H1 (cell line): Measurements from ENCODE around the gene CC2D2A. TPM values are rescaled to one million over a fixed set of nuclear protein-coding genes. Genes with fewer than 3 reads are reported as not detected.

Source experiments
- CTCF ChIA-PET: fragments of 300-600 bp; sonication (Branson Sonifier 250); formaldehyde crosslinking; loops from one replicate; lab custom pipeline; 2021; ENCODE audit not compliant: partially characterized antibody; lab: Charles Lee
- POLR2A ChIA-PET: fragments of 300-600 bp; sonication (Branson Sonifier 250); formaldehyde crosslinking; loops from one replicate; lab custom pipeline; 2021; ENCODE audit warnings: inconsistent platforms; ENCODE audit not compliant: partially characterized antibody; lab: Charles Lee
- DNase-seq, 2 experiments: peaks; one replicate each; pipeline versions ENCODE4 v3.0.0 to v3.0.0-alpha.2; 2010 to 2022; ENCODE audit warnings: low spot score in 2 of 2, low read depth in 1 of 2, mixed read lengths in 1 of 2
- FAIRE-seq: peaks from 2 replicates; lab custom pipeline; 2011; peaks lifted over from hg19 to GRCh38; lab: Jason Lieb, UNC
- H2AFZ ChIP-seq: 2 replicates; pipeline ENCODE4 v1.8.1; 2012; ENCODE audit warnings: low read length, inconsistent platforms
- H2AK5ac ChIP-seq: 2 replicates; pipeline ENCODE4 v1.6.1; 2013; ENCODE audit warnings: low read depth, low read length
- H2BK120ac ChIP-seq: replicated peaks from 2 replicates; pipeline ENCODE3; 2013; ENCODE audit warnings: low read depth, low read length, inconsistent platforms
- H2BK12ac ChIP-seq: 2 replicates; pipeline ENCODE4 v1.6.1; 2013; ENCODE audit warnings: low read depth, low read length
- H2BK15ac ChIP-seq: 2 replicates; pipeline ENCODE4 v1.6.1; 2013; ENCODE audit warnings: low read length
- H2BK20ac ChIP-seq: 2 replicates; pipeline ENCODE4 v1.6.1; 2013; ENCODE audit warnings: low read length
- H2BK5ac ChIP-seq: 2 replicates; pipeline ENCODE4 v1.6.1; 2013; ENCODE audit warnings: low read depth, low read length
- H3K14ac ChIP-seq: 2 replicates; pipeline ENCODE4 v1.6.1; 2013; ENCODE audit warnings: inconsistent platforms; ENCODE audit not compliant: insufficient read length
- H3K18ac ChIP-seq: 2 replicates; pipeline ENCODE4 v1.6.1; 2013; ENCODE audit warnings: low read length; ENCODE audit errors: extremely low read depth
- H3K23ac ChIP-seq: 2 replicates; pipeline ENCODE4 v1.6.1; 2013; ENCODE audit warnings: inconsistent platforms; ENCODE audit not compliant: insufficient read length
- H3K23me2 ChIP-seq: 2 replicates; pipeline ENCODE4 v1.6.1; 2013; ENCODE audit warnings: low read depth, low read length
- H3K27ac ChIP-seq: 2 replicates; pipeline ENCODE4 v1.6.1; 2011; ENCODE audit warnings: low read depth, low read length, inconsistent platforms
- H3K27me3 ChIP-seq, 4 experiments: replicated peaks in 1 of 4; 1 replicate in 1 of 4; 2 replicates in 3 of 4; pipeline versions ENCODE4 v1.6.1 to v1.8.1; 2011 to 2013; ENCODE audit warnings: low read length in 3 of 4, mild to moderate bottlenecking in 3 of 4, inconsistent platforms in 2 of 4, mixed read lengths in 2 of 4, moderate library complexity in 1 of 4; ENCODE audit not compliant: control insufficient read depth in 3 of 4, insufficient read depth in 3 of 4; ENCODE audit errors: extremely low read depth in 1 of 4
- H3K36me3 ChIP-seq, 4 experiments: 2 replicates each; pipeline versions ENCODE4 v1.6.1 to v1.8.1; 2011 to 2013; ENCODE audit warnings: mild to moderate bottlenecking in 4 of 4, low read length in 3 of 4, moderate library complexity in 2 of 4, control low read depth in 1 of 4, inconsistent platforms in 1 of 4; ENCODE audit not compliant: insufficient read depth in 4 of 4, control insufficient read depth in 2 of 4
- H3K4ac ChIP-seq: replicated peaks from 2 replicates; pipeline ENCODE3; 2013; ENCODE audit warnings: low read length, low read depth, mixed read lengths, inconsistent platforms; ENCODE audit not compliant: insufficient read length
- H3K4me1 ChIP-seq, 4 experiments: replicated peaks in 1 of 4; 1 replicate in 1 of 4; 2 replicates in 3 of 4; pipeline versions ENCODE4 v1.6.1 to v1.8.1; 2011 to 2013; ENCODE audit warnings: low read length in 3 of 4, inconsistent platforms in 2 of 4, mixed read lengths in 1 of 4; ENCODE audit not compliant: insufficient read depth in 4 of 4, control insufficient read depth in 3 of 4
- H3K4me2 ChIP-seq, 2 experiments: 2 replicates each; pipeline versions ENCODE4 v1.6.1 to v1.8.1; 2011 to 2013; ENCODE audit warnings: low read depth in 2 of 2, low read length in 2 of 2, control low read depth in 1 of 2, inconsistent platforms in 1 of 2, mild to moderate bottlenecking in 1 of 2; ENCODE audit not compliant: insufficient read depth in 1 of 2
- H3K4me3 ChIP-seq, 4 experiments: fragments of 200-600, 300-600 bp in 1 of 4; sonication (generic), shearing (Covaris generic), sonication (Bioruptor Twin) in 1 of 4; 2 replicates each; pipeline versions ENCODE4 v1.5.1 to v1.8.1; 2011 to 2016; ENCODE audit warnings: low read length in 4 of 4, low read depth in 3 of 4, control low read depth in 2 of 4, inconsistent platforms in 2 of 4, mild to moderate bottlenecking in 2 of 4, mixed read lengths in 1 of 4, moderate library complexity in 1 of 4; ENCODE audit not compliant: insufficient read depth in 2 of 4; ENCODE audit errors: extremely low read depth in 1 of 4
- H3K56ac ChIP-seq: replicated peaks from 2 replicates; pipeline ENCODE3; 2013; ENCODE audit warnings: low read depth, mild to moderate bottlenecking, mixed read lengths, low read length, inconsistent platforms; ENCODE audit not compliant: insufficient read length
- H3K79me1 ChIP-seq: 2 replicates; pipeline ENCODE4 v1.6.1; 2013; ENCODE audit warnings: low read depth, low read length, control low read depth
- H3K79me2 ChIP-seq, 2 experiments: 2 replicates each; pipeline versions ENCODE4 v1.6.1 to v1.8.1; 2012 to 2013; ENCODE audit warnings: low read length in 2 of 2, mild to moderate bottlenecking in 2 of 2, inconsistent platforms in 1 of 2; ENCODE audit not compliant: insufficient read depth in 2 of 2, control insufficient read depth in 1 of 2
- H3K9ac ChIP-seq, 4 experiments: replicated peaks in 1 of 4; 1 replicate in 1 of 4; 2 replicates in 3 of 4; pipeline versions ENCODE4 v1.6.1 to v1.8.1; 2011 to 2013; ENCODE audit warnings: low read depth in 3 of 4, low read length in 3 of 4, control low read depth in 2 of 4, mild to moderate bottlenecking in 2 of 4, moderate library complexity in 2 of 4, inconsistent platforms in 1 of 4; ENCODE audit errors: extremely low read depth in 1 of 4
- H3K9me3 ChIP-seq, 2 experiments: 2 replicates each; pipeline versions ENCODE4 v1.6.1 to v1.8.1; 2012 to 2013; ENCODE audit warnings: mild to moderate bottlenecking in 2 of 2, moderate library complexity in 2 of 2, control low read depth in 1 of 2, inconsistent platforms in 1 of 2, low read depth in 1 of 2, low read length in 1 of 2, mixed read lengths in 1 of 2; ENCODE audit not compliant: insufficient read depth in 2 of 2
- H4K20me1 ChIP-seq, 2 experiments: replicated peaks in 1 of 2; 2 replicates each; pipeline versions ENCODE3 to v1.8.1; 2011 to 2013; ENCODE audit warnings: inconsistent platforms in 2 of 2, low read length in 2 of 2, mild to moderate bottlenecking in 1 of 2; ENCODE audit not compliant: insufficient read depth in 2 of 2, control insufficient read depth in 1 of 2
- H4K5ac ChIP-seq: 2 replicates; pipeline ENCODE4 v1.6.1; 2013; ENCODE audit warnings: low read length, low read depth, mixed read lengths, inconsistent platforms; ENCODE audit not compliant: insufficient read length
- H4K8ac ChIP-seq: 2 replicates; pipeline ENCODE4 v1.8.0; 2013; ENCODE audit warnings: mild to moderate bottlenecking, moderate library complexity, low read length, inconsistent platforms; ENCODE audit not compliant: insufficient read depth; ENCODE audit errors: extremely low read depth
- H4K91ac ChIP-seq: replicated peaks from 2 replicates; pipeline ENCODE3; 2013; ENCODE audit warnings: low read length, mixed read lengths, inconsistent platforms; ENCODE audit not compliant: insufficient read length
- CHD2 ChIP-seq: IDR thresholded peaks from 2 replicates; pipeline ENCODE4 v1.6.1; 2012; ENCODE audit warnings: low read length, improper control_type of control experiment
- CREB1 ChIP-seq: IDR thresholded peaks from 2 replicates; pipeline ENCODE4 v1.6.1; 2012; ENCODE audit warnings: inconsistent platforms
- FOSL1 ChIP-seq: IDR thresholded peaks from 2 replicates; pipeline ENCODE4 v1.6.1; 2011; ENCODE audit warnings: mild to moderate bottlenecking, low read depth, low read length, moderate library complexity; ENCODE audit not compliant: insufficient read depth
- HDAC2 ChIP-seq, 2 experiments: fragments of 300-600 bp in 1 of 2; sonication (generic) in 1 of 2; IDR thresholded peaks; 2 replicates each; pipeline ENCODE4 v1.6.1; 2011 to 2012; ENCODE audit warnings: low read depth in 2 of 2, low read length in 2 of 2, mild to moderate bottlenecking in 2 of 2, moderate library complexity in 2 of 2, borderline replicate concordance in 1 of 2, inconsistent platforms in 1 of 2
- KDM5A ChIP-seq: fragments of 200-600 bp; IDR thresholded peaks from 2 replicates; pipeline ENCODE4 v1.7.1; 2012; ENCODE audit warnings: mild to moderate bottlenecking, low read length, inconsistent platforms, mixed read lengths
- SIX5 ChIP-seq: IDR thresholded peaks from 2 replicates; pipeline ENCODE4 v1.6.1; 2011; ENCODE audit warnings: mild to moderate bottlenecking, low read depth, low read length
- SUZ12 ChIP-seq: fragments of 200-600 bp; sonication (generic); IDR thresholded peaks from 2 replicates; pipeline ENCODE4 v1.6.1; 2012; ENCODE audit warnings: mild to moderate bottlenecking, inconsistent platforms, low read length, moderate library complexity, mixed read lengths
- TBP ChIP-seq: IDR thresholded peaks from 2 replicates; pipeline ENCODE4 v1.6.1; 2011; ENCODE audit warnings: low read depth, low read length, improper control_type of control experiment
- TEAD4 ChIP-seq: IDR thresholded peaks from 2 replicates; pipeline ENCODE4 v1.6.1; 2012; ENCODE audit warnings: low read depth, low read length, inconsistent platforms, mixed read lengths
- ZNF274 ChIP-seq: IDR thresholded peaks from 2 replicates; pipeline ENCODE4 v1.7.0; 2012; ENCODE audit warnings: low read length, borderline replicate concordance; ENCODE audit errors: extremely low read depth
- WGBS, 2 experiments: shearing (Covaris generic) in 1 of 2; methylation state at CpG; one replicate each; pipeline versions ENCODE4 v1.1.6 to v1.1.7; 2013 to 2015; ENCODE audit warnings: low lambda C conversion rate in 2 of 2, mixed read lengths in 2 of 2, inconsistent platforms in 1 of 2, low coverage in 1 of 2, missing lambda C conversion rate in 1 of 2; ENCODE audit not compliant: insufficient replicate concordance in 2 of 2, insufficient coverage in 1 of 2, insufficient read length in 1 of 2; ENCODE audit errors: extremely low coverage in 1 of 2, missing lambda C conversion rate in 1 of 2; 5-methylcytosine and 5-hydroxymethylcytosine counted together
- polyA plus RNA-seq, 7 experiments: library from polyadenylated mRNA; depleted of rRNA in 3 of 7; stranded (reverse) in 5 of 7; unstranded in 2 of 7; fragments of >200 nt in 5 of 7; fragments of 200-250 nt in 2 of 7; gene quantifications; 1 replicate in 5 of 7; 2 replicates in 1 of 7; 4 replicates in 1 of 7; pipeline versions ENCODE4 v1.2.1 to v1.2.3, GENCODE V29; 2011 to 2013; ENCODE audit warnings: missing spikeins in 2 of 7, mixed read lengths in 2 of 7
- total RNA-seq: library from RNA; stranded (reverse); fragmentation: NEBNext Ultra II Directional; extraction: Animal tissue kit (Norgen Biotek cat#: 25700); gene quantifications from 2 replicates; pipeline ENCODE4 v1.2.1, GENCODE V29; 2021
- TF ChIP-seq, protein P1 (sequence below): IDR thresholded peaks from 2 replicates; pipeline ENCODE4 v1.6.1; 2012; ENCODE audit warnings: inconsistent platforms
- TF ChIP-seq, protein P2 (sequence below): IDR thresholded peaks from 2 replicates; pipeline ENCODE4 v1.6.1; 2012; ENCODE audit warnings: low read length, inconsistent platforms

CC2D2A gene
- total and polyA plus RNA-seq, 2 of the 8 experiments (the other 6 are each of a cell fraction or from before 2014, with no cell fraction given) = 11.0 to 12.2 TPM

DNA sequence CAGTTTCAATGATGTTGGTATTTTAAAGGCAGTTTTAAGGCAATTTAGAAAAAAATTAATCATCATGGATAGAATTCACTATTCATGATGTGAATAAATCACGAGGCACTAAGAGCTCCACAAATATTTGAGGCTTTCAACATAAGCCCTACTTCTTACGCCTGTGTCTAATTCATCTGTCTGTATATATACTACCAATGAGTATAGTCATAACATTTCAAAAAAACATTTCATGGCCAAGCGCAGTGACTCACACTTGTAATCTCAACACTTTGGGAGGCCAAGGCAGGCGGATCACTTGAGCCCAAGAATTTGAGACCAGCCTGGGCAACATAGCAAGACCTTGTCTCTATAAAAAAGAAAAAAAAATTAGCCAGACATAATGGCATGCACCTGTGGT, 129.0 kb downstream of the CC2D2A start:
- DNase-seq = no peak
- Histone ChIP-seq H2BK120ac (no peak overlapping the region), H3K36me3 (peaks cover 0 to 2% (median under 1%) of the 10 kb centered on the region in 4 experiments; a peak in 4 of 8 replicates), H4K91ac (no peak overlapping the region), H3K9ac (no peak overlapping the region), H3K79me1 (no peaks in the 10 kb centered on the region), H3K23ac (no peak overlapping the region), H4K8ac (no peak overlapping the region), H4K20me1 (no peaks in the 10 kb centered on the region), H3K23me2 (no peaks in the 10 kb centered on the region), H3K4me2 (no peak overlapping the region), H3K18ac (no peak overlapping the region), H3K4ac (no peak overlapping the region), H2AFZ (no peak overlapping the region), H3K79me2 (no peaks in the 10 kb centered on the region), H3K14ac (no peak overlapping the region), H3K27me3 (no peaks in the 10 kb centered on the region), H4K5ac (no peak overlapping the region), H2AK5ac (no peak overlapping the region), H2BK15ac (no peak overlapping the region), H3K4me3 (no peak overlapping the region), H3K56ac (no peak overlapping the region), H3K27ac (no peak overlapping the region), H2BK5ac (no peak overlapping the region), H2BK20ac (no peak overlapping the region), H2BK12ac (no peak overlapping the region), H3K9me3 (no peaks in the 10 kb centered on the region), H3K4me1 (no peaks in the 10 kb centered on the region; a peak in 1 of 7 replicates)
- WGBS, 2 experiments = 90% methylated on average over 4 of the region's 4 CpGs; no CpG with 5 or more reads in 1 of the 2 experiments
- ChIA-PET POLR2A (interaction anchor here (1.2 kb wide), 1 partner anchor 8 kb away, joined by 3 read pairs; no protein-coding TSS in a partner anchor), CTCF (interaction anchor here (0.6 to 1.0 kb wide), 4 partner anchors 13 to 267 kb away, joined by 3 to 5 read pairs (median 3); no protein-coding TSS in a partner anchor)
- FAIRE-seq = no peak
- TF ChIP-seq CHD2 = no peak
- no peak for TF ChIP-seq KDM5A
- no peak for TF ChIP-seq HDAC2 (IDR thresholded peaks at IDR 0.05; ENCODE audit: borderline replicate concordance in 1 of 2, low read depth in 2 of 2, low read length in 2 of 2)
- no peak for TF ChIP-seq TEAD4
- TF ChIP-seq, protein P1, sequence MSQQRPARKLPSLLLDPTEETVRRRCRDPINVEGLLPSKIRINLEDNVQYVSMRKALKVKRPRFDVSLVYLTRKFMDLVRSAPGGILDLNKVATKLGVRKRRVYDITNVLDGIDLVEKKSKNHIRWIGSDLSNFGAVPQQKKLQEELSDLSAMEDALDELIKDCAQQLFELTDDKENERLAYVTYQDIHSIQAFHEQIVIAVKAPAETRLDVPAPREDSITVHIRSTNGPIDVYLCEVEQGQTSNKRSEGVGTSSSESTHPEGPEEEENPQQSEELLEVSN = no peak
- TF ChIP-seq TBP = no peak
- TF ChIP-seq FOSL1 = no peak
- no peak for TF ChIP-seq CREB1
- TF ChIP-seq, protein P2, sequence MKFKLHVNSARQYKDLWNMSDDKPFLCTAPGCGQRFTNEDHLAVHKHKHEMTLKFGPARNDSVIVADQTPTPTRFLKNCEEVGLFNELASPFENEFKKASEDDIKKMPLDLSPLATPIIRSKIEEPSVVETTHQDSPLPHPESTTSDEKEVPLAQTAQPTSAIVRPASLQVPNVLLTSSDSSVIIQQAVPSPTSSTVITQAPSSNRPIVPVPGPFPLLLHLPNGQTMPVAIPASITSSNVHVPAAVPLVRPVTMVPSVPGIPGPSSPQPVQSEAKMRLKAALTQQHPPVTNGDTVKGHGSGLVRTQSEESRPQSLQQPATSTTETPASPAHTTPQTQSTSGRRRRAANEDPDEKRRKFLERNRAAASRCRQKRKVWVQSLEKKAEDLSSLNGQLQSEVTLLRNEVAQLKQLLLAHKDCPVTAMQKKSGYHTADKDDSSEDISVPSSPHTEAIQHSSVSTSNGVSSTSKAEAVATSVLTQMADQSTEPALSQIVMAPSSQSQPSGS = no peak
- no peak for TF ChIP-seq SUZ12
- TF ChIP-seq ZNF274 = no peak
- no peak for TF ChIP-seq SIX5
